ENCODE results near the gene OR51G1. TPM values are rescaled to one million over a fixed set of nuclear protein-coding genes. Genes with fewer than 3 reads are reported as not detected.

The OR51G1 gene
- total RNA-seq, 5 donors from 2014 or later (not counting 1 experiment from before 2014, with no cell fraction given), result not detected

GRCh38 chr11:4903484-4903883 lies 20.7 kb downstream of the OR51G1 start, which contains the start of gene OR51A7:
Gene OR51A7 (plus strand): TSS chr11:4903783. CDS start chr11:4907370, 3,587 bp downstream.
- Histone ChIP-seq H3K27ac (ENCODE audit: low read length) (no peak within 1 kb of the TSS), H3K4me3 (ENCODE audit: control insufficient read depth in 1 of 2, extremely low read depth in 1 of 2, low read length in 1 of 2) (no peak within 1 kb of the TSS), H3K9me3 (no peaks in the 10 kb centered on the region), H3K27me3 (replicated peaks in 1 of 2; ENCODE audit: control insufficient read depth in 2 of 2, extremely low read depth in 1 of 2, insufficient read depth in 2 of 2, low read length in 1 of 2) (no peaks in the 10 kb centered on the region), H3K4me1 (ENCODE audit: control insufficient read depth in 1 of 2, extremely low read depth in 1 of 2, insufficient read depth in 2 of 2, low read length in 2 of 2) (no peaks in the 10 kb centered on the region), H3K36me3 (ENCODE audit: control insufficient read depth in 2 of 2, extremely low read depth in 1 of 2, insufficient read depth in 1 of 2, low read length in 1 of 2) (no peaks in the 10 kb centered on the region)
- Mint-ChIP-seq H3K27me3 (peaks cover 0 to 6% of the 10 kb centered on the region in 2 donors), H3K36me3 (no peaks in the 10 kb centered on the region), H3K4me1 (no peaks in the 10 kb centered on the region), H3K9me3 (peaks cover 0 to 9% (median 0%) of the 10 kb centered on the region in 3 donors), H3K27ac (no peak within 1 kb of the TSS), H3K4me3 (no peak within 1 kb of the TSS)
- POLR2A ChIA-PET, result no interaction called here
- CTCF ChIA-PET, result no interaction called here
- DNase-seq (no peak), ATAC-seq (replicated peaks in 1 of 4) (no peak)

- Mint-ChIP-seq H3K27ac (no peak overlapping the region), H3K27me3 (peaks cover 0 to 13% of the 10 kb centered on the region in 2 donors), H3K4me3 (no peak overlapping the region), H3K4me1 (no peaks in the 10 kb centered on the region), H3K36me3 (no peaks in the 10 kb centered on the region), H3K9me3 (peaks cover 0 to 5% (median 3%) of the 10 kb centered on the region in 3 donors)
- no CpG with 5 or more reads among the region's 1 CpG for WGBS (ENCODE audit: insufficient coverage)
- Histone ChIP-seq H3K9me3 (no peaks in the 10 kb centered on the region), H3K4me3 (ENCODE audit: control insufficient read depth in 1 of 2, extremely low read depth in 1 of 2, low read length in 1 of 2) (no peak overlapping the region), H3K4me1 (ENCODE audit: control insufficient read depth in 1 of 2, extremely low read depth in 1 of 2, insufficient read depth in 2 of 2, low read length in 2 of 2) (no peaks in the 10 kb centered on the region), H3K27me3 (replicated peaks in 1 of 2; ENCODE audit: control insufficient read depth in 2 of 2, extremely low read depth in 1 of 2, insufficient read depth in 2 of 2, low read length in 1 of 2) (no peaks in the 10 kb centered on the region), H3K36me3 (ENCODE audit: control insufficient read depth in 2 of 2, extremely low read depth in 1 of 2, insufficient read depth in 1 of 2, low read length in 1 of 2) (no peaks in the 10 kb centered on the region), H3K27ac (ENCODE audit: low read length) (no peak overlapping the region)
- DNase-seq, result no peak
- ChIA-PET POLR2A (no interaction called here), CTCF (no interaction called here)
- no peak for ATAC-seq (replicated peaks in 1 of 4)
Measured at GRCh38 chr11:4891996-4892640, 32.0 kb downstream of the OR51G1 start.

GRCh38 chr11:4890279-4890678 lies 33.9 kb downstream of the OR51G1 start:
- no peaks in the 10 kb centered on the region for H3K36me3 Mint-ChIP-seq
- Histone ChIP-seq H3K9me3 (no peaks in the 10 kb centered on the region), H3K27ac (ENCODE audit: low read length) (no peak overlapping the region), H3K4me3 (ENCODE audit: control insufficient read depth in 1 of 2, extremely low read depth in 1 of 2, low read length in 1 of 2) (no peak overlapping the region), H3K36me3 (ENCODE audit: control insufficient read depth in 2 of 2, extremely low read depth in 1 of 2, insufficient read depth in 1 of 2, low read length in 1 of 2) (no peaks in the 10 kb centered on the region), H3K27me3 (replicated peaks in 1 of 2; ENCODE audit: control insufficient read depth in 2 of 2, extremely low read depth in 1 of 2, insufficient read depth in 2 of 2, low read length in 1 of 2) (no peaks in the 10 kb centered on the region), H3K4me1 (ENCODE audit: control insufficient read depth in 1 of 2, extremely low read depth in 1 of 2, insufficient read depth in 2 of 2, low read length in 2 of 2) (no peaks in the 10 kb centered on the region)
- H3K27me3 Mint-ChIP-seq, result peaks cover 0 to 13% of the 10 kb centered on the region in 2 donors
- H3K4me3 Mint-ChIP-seq, result no peak overlapping the region
- peaks cover 0 to 5% (median 3%) of the 10 kb centered on the region in 3 donors for H3K9me3 Mint-ChIP-seq
- ChIA-PET CTCF (no interaction called here), POLR2A (no interaction called here)
- DNase-seq, result no peak
- ATAC-seq (replicated peaks in 1 of 4), result no peak
- 82% methylated on average over 2 of the region's 2 CpGs for WGBS (ENCODE audit: insufficient coverage)
- no peaks in the 10 kb centered on the region for H3K4me1 Mint-ChIP-seq
- H3K27ac Mint-ChIP-seq, result no peak overlapping the region

DNA sequence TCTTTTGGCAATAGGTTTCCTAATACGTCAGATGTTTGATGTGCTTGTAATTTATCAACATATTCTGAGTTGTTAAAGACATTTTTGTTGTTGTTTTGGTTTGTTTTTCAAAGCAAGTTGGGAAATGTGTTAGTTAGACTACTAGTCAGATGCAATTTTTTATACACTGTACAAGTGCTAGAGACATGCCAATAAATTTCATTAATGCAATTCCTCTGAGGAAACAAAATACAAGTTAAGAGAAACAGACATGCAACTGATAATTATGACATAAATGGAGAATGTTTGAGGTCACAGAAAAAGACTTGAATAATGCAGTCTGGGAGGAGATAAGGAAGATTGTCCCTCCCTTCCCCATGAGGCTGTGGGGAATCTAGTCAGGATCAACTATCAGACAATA lies 36.5 kb downstream of the OR51G1 start:
- H3K4me3 Mint-ChIP-seq, result no peak overlapping the region
- H3K27me3 ChIP-seq (replicated peaks in 1 of 2; ENCODE audit: control insufficient read depth in 2 of 2, extremely low read depth in 1 of 2, insufficient read depth in 2 of 2, low read length in 1 of 2), result no peaks in the 10 kb centered on the region
- no peaks in the 10 kb centered on the region for H3K4me1 Mint-ChIP-seq
- no peaks in the 10 kb centered on the region for H3K9me3 ChIP-seq
- H3K36me3 ChIP-seq (ENCODE audit: control insufficient read depth in 2 of 2, extremely low read depth in 1 of 2, insufficient read depth in 1 of 2, low read length in 1 of 2), result no peaks in the 10 kb centered on the region
- DNase-seq, result no peak
- no peaks in the 10 kb centered on the region for H3K4me1 ChIP-seq (ENCODE audit: control insufficient read depth in 1 of 2, extremely low read depth in 1 of 2, insufficient read depth in 2 of 2, low read length in 2 of 2)
- H3K4me3 ChIP-seq (ENCODE audit: control insufficient read depth in 1 of 2, extremely low read depth in 1 of 2, low read length in 1 of 2), result no peak overlapping the region
- no CpG with 5 or more reads among the region's 1 CpG for WGBS (ENCODE audit: insufficient coverage)
- ATAC-seq (replicated peaks in 1 of 4), result no peak
- H3K36me3 Mint-ChIP-seq, result no peaks in the 10 kb centered on the region
- no peak overlapping the region for H3K27ac ChIP-seq (ENCODE audit: low read length)
- peaks cover 0 to 5% (median 3%) of the 10 kb centered on the region in 3 donors for H3K9me3 Mint-ChIP-seq
- H3K27me3 Mint-ChIP-seq, result peaks cover 0 to 10% of the 10 kb centered on the region in 2 donors
- H3K27ac Mint-ChIP-seq, result no peak overlapping the region
- ChIA-PET CTCF (no interaction called here), POLR2A (no interaction called here)

DNA sequence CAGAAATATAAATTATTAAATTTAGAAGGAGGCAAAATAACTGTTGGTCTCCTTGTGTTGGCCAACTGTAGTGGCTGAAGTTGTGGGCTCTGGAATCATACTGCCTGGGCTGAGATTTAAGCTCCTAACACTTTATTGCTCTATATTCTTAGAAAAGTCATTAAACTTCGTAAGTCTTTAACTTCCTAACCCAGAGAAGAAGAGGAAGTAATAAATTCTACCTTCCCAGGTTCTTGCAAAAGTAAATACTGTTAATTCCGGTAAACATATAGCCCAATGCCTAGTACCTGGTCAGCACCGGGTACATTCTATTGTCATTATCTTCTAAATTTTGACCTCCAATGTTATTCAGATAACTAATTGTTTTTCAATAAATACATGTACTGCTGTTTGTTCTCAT lies 38.0 kb downstream of the OR51G1 start:
- POLR2A ChIA-PET, result no interaction called here
- WGBS (ENCODE audit: insufficient coverage), result no CpG with 5 or more reads among the region's 3 CpGs
- Histone ChIP-seq H3K4me1 (ENCODE audit: control insufficient read depth in 1 of 2, extremely low read depth in 1 of 2, insufficient read depth in 2 of 2, low read length in 2 of 2) (no peaks in the 10 kb centered on the region), H3K36me3 (ENCODE audit: control insufficient read depth in 2 of 2, extremely low read depth in 1 of 2, insufficient read depth in 1 of 2, low read length in 1 of 2) (no peaks in the 10 kb centered on the region), H3K27ac (ENCODE audit: low read length) (no peak overlapping the region), H3K9me3 (no peaks in the 10 kb centered on the region), H3K27me3 (replicated peaks in 1 of 2; ENCODE audit: control insufficient read depth in 2 of 2, extremely low read depth in 1 of 2, insufficient read depth in 2 of 2, low read length in 1 of 2) (no peaks in the 10 kb centered on the region), H3K4me3 (ENCODE audit: control insufficient read depth in 1 of 2, extremely low read depth in 1 of 2, low read length in 1 of 2) (no peak overlapping the region)
- peaks cover 0 to 5% (median 3%) of the 10 kb centered on the region in 3 donors for H3K9me3 Mint-ChIP-seq
- CTCF ChIA-PET, result no interaction called here
- peaks cover 0 to 13% of the 10 kb centered on the region in 2 donors for H3K27me3 Mint-ChIP-seq
- no peak for ATAC-seq (replicated peaks in 1 of 4)
- no peak overlapping the region for H3K4me3 Mint-ChIP-seq
- no peak overlapping the region for H3K27ac Mint-ChIP-seq
- H3K36me3 Mint-ChIP-seq, result no peaks in the 10 kb centered on the region
- H3K4me1 Mint-ChIP-seq, result no peaks in the 10 kb centered on the region
- no peak for DNase-seq

- Histone ChIP-seq H3K36me3 (ENCODE audit: control insufficient read depth in 2 of 2, extremely low read depth in 1 of 2, insufficient read depth in 1 of 2, low read length in 1 of 2) (no peaks in the 10 kb centered on the region), H3K27ac (ENCODE audit: low read length) (no peak overlapping the region), H3K9me3 (no peaks in the 10 kb centered on the region), H3K27me3 (replicated peaks in 1 of 2; ENCODE audit: control insufficient read depth in 2 of 2, extremely low read depth in 1 of 2, insufficient read depth in 2 of 2, low read length in 1 of 2) (no peaks in the 10 kb centered on the region), H3K4me1 (ENCODE audit: control insufficient read depth in 1 of 2, extremely low read depth in 1 of 2, insufficient read depth in 2 of 2, low read length in 2 of 2) (no peaks in the 10 kb centered on the region), H3K4me3 (ENCODE audit: control insufficient read depth in 1 of 2, extremely low read depth in 1 of 2, low read length in 1 of 2) (no peak overlapping the region)
- ChIA-PET POLR2A (no interaction called here), CTCF (no interaction called here)
- Mint-ChIP-seq H3K4me1 (no peaks in the 10 kb centered on the region), H3K36me3 (no peaks in the 10 kb centered on the region), H3K4me3 (no peak overlapping the region), H3K9me3 (no peaks in the 10 kb centered on the region), H3K27ac (no peak overlapping the region), H3K27me3 (peaks cover 0 to 13% of the 10 kb centered on the region in 2 donors)
- WGBS (ENCODE audit: insufficient coverage), result 100% methylated on average over 1 of the region's 3 CpGs
- DNase-seq, result no peak
- no peak for ATAC-seq (replicated peaks in 1 of 4)
Measured at GRCh38 chr11:4884361-4884760, 39.8 kb downstream of the OR51G1 start.

DNA sequence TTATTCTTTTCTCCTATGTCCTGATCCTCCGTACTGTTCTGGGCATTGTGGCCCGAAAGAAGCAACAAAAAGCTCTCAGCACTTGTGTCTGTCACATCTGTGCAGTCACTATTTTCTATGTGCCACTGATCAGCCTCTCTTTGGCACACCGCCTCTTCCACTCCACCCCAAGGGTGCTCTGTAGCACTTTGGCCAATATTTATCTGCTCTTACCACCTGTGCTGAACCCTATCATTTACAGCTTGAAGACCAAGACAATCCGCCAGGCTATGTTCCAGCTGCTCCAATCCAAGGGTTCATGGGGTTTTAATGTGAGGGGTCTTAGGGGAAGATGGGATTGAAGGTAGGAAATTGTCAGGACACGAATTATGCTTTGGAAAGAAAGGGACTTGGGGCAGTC lies 41.6 kb downstream of the OR51G1 start:
- POLR2A ChIA-PET, result no interaction called here
- H3K27ac Mint-ChIP-seq, result no peak overlapping the region
- no peak for ATAC-seq (replicated peaks in 1 of 4)

More for the DNA sequence above, 41.6 kb downstream of the OR51G1 start:
- no peaks in the 10 kb centered on the region for H3K9me3 Mint-ChIP-seq
- 85% methylated on average over 4 of the region's 5 CpGs for WGBS (ENCODE audit: insufficient coverage)
- no peaks in the 10 kb centered on the region for H3K4me1 Mint-ChIP-seq
- CTCF ChIA-PET, result interaction anchor here in 1 of 2 donors (1.2 kb wide), 1 partner anchor 9 kb away, joined by 3 read pairs; no protein-coding TSS in a partner anchor
- H3K27me3 ChIP-seq (replicated peaks in 1 of 2; ENCODE audit: control insufficient read depth in 2 of 2, extremely low read depth in 1 of 2, insufficient read depth in 2 of 2, low read length in 1 of 2), result no peaks in the 10 kb centered on the region
- no peak overlapping the region for H3K27ac ChIP-seq (ENCODE audit: low read length)
- no peaks in the 10 kb centered on the region for H3K4me1 ChIP-seq (ENCODE audit: control insufficient read depth in 1 of 2, extremely low read depth in 1 of 2, insufficient read depth in 2 of 2, low read length in 2 of 2)
- no peak for DNase-seq
- no peaks in the 10 kb centered on the region for H3K36me3 Mint-ChIP-seq
- H3K27me3 Mint-ChIP-seq, result peaks cover 0 to 16% of the 10 kb centered on the region in 2 donors
- no peak overlapping the region for H3K4me3 Mint-ChIP-seq
- no peaks in the 10 kb centered on the region for H3K9me3 ChIP-seq
- no peaks in the 10 kb centered on the region for H3K36me3 ChIP-seq (ENCODE audit: control insufficient read depth in 2 of 2, extremely low read depth in 1 of 2, insufficient read depth in 1 of 2, low read length in 1 of 2)
- no peak overlapping the region for H3K4me3 ChIP-seq (ENCODE audit: control insufficient read depth in 1 of 2, extremely low read depth in 1 of 2, low read length in 1 of 2)

All from T-cell (primary cell).